K562 (cell line): ENCODE measurements around the gene WIPF3. TPM values are rescaled to one million over a fixed set of nuclear protein-coding genes. Genes with fewer than 3 reads are reported as not detected.

Source experiments
- ATAC-seq: fragments of 200-7000 bp; cut with Tn5 transposase; 3 replicates; pipeline ENCODE4 v1.9.1; 2020; ENCODE audit warnings: moderate library complexity
- BruUV-seq: library from RNA; stranded (reverse); fragments of 400-500 nt; replicated peaks from 2 replicates; lab custom pipeline; 2021; lab: Mats Ljungman, UMichigan
- CTCF ChIA-PET: fragments of 300-600 bp; formaldehyde crosslinking; extraction: SDS; loops from one replicate; lab custom pipeline; 2021; ENCODE audit warnings: low intra/inter-chr PET ratio; lab: Yijun Ruan, JAX
- POLR2A ChIA-PET: fragments of 300-600, 350-650 bp; sonication (Branson Sonifier 250); formaldehyde crosslinking; extraction: SDS; loops from one replicate; lab custom pipeline; 2021; ENCODE audit warnings: antibody characterized with exemption, inconsistent platforms; lab: Yijun Ruan, JAX
- DNase-seq, 4 experiments: peaks; one replicate each; pipeline versions ENCODE4 v3.0.0 to v3.0.0-alpha.2; 2011 to 2018; ENCODE audit warnings: low spot score in 3 of 4, mixed read lengths in 3 of 4; ENCODE audit errors: extremely low read depth in 1 of 4
- FAIRE-seq: peaks from 2 replicates; lab custom pipeline; 2011; peaks lifted over from hg19 to GRCh38; lab: Jason Lieb, UNC
- H2AFZ ChIP-seq: 2 replicates; pipeline ENCODE4 v1.6.0; 2011; ENCODE audit warnings: low read depth, low read length, control low read depth, inconsistent platforms
- H3K27ac ChIP-seq: fragments of 200-600 bp; 3 replicates; pipeline ENCODE4 v1.8.0; 2011; ENCODE audit warnings: low read depth, mild to moderate bottlenecking, control low read depth, inconsistent platforms, low read length, moderate library complexity, mixed read lengths; ENCODE audit errors: extremely low read depth
- H3K27me3 ChIP-seq, 2 experiments: fragments of 300-600 bp in 1 of 2; 2 replicates in 1 of 2; 3 replicates in 1 of 2; pipeline versions ENCODE4 v1.6.0 to v1.8.0; 2011; ENCODE audit warnings: inconsistent platforms in 2 of 2, low read length in 2 of 2, mild to moderate bottlenecking in 1 of 2, mixed read lengths in 1 of 2, moderate library complexity in 1 of 2; ENCODE audit not compliant: control insufficient read depth in 2 of 2, insufficient read depth in 2 of 2
- H3K36me3 ChIP-seq: fragments of 300-600 bp; 3 replicates; pipeline ENCODE4 v1.8.0; 2011; ENCODE audit warnings: mild to moderate bottlenecking, low read length, inconsistent platforms; ENCODE audit not compliant: control insufficient read depth, insufficient read depth
- H3K4me1 ChIP-seq, 2 experiments: fragments of 200-600 bp in 1 of 2; replicated peaks in 1 of 2; 2 replicates in 1 of 2; 3 replicates in 1 of 2; pipeline versions ENCODE4 v1.5.1 to v1.8.0; 2011; ENCODE audit warnings: inconsistent platforms in 2 of 2, low read length in 2 of 2, mild to moderate bottlenecking in 1 of 2, mixed read lengths in 1 of 2, moderate library complexity in 1 of 2; ENCODE audit not compliant: control insufficient read depth in 2 of 2, insufficient read depth in 2 of 2
- H3K4me2 ChIP-seq: 2 replicates; pipeline ENCODE4 v1.6.1; 2011; ENCODE audit warnings: low read length, control low read depth, inconsistent platforms, mixed read lengths; ENCODE audit not compliant: insufficient read depth
- H3K4me3 ChIP-seq: fragments of 200-600 bp; sonication (generic), shearing (Covaris generic); 2 replicates; pipeline ENCODE4 v1.5.1; 2016; ENCODE audit warnings: control low read depth, inconsistent platforms
- H3K79me2 ChIP-seq: fragments of 200-600 bp; 3 replicates; pipeline ENCODE4 v1.8.0; 2011; ENCODE audit warnings: low read length, inconsistent platforms; ENCODE audit not compliant: control insufficient read depth, insufficient read depth
- H3K9ac ChIP-seq, 2 experiments: 2 replicates each; pipeline versions ENCODE4 v1.6.0 to v1.6.1; 2011; ENCODE audit warnings: low read depth in 2 of 2, low read length in 2 of 2, control low read depth in 1 of 2, inconsistent platforms in 1 of 2, mild to moderate bottlenecking in 1 of 2, mixed read lengths in 1 of 2; ENCODE audit not compliant: insufficient read depth in 1 of 2
- H3K9me1 ChIP-seq: one replicate; pipeline ENCODE4 v1.6.0; 2011; ENCODE audit warnings: inconsistent platforms, mild to moderate bottlenecking, low read length, moderate library complexity; ENCODE audit not compliant: control insufficient read depth, insufficient read depth
- H3K9me3 ChIP-seq: replicated peaks from 2 replicates; pipeline ENCODE4 v1.5.1; 2011; ENCODE audit warnings: low read depth, low read length, inconsistent platforms; ENCODE audit not compliant: control insufficient read depth, insufficient read depth
- H4K20me1 ChIP-seq: replicated peaks from 2 replicates; pipeline ENCODE4 v1.6.1; 2011; ENCODE audit warnings: low read length, inconsistent platforms, mixed read lengths; ENCODE audit not compliant: control insufficient read depth, insufficient read depth
- CBX3 ChIP-seq, 2 experiments: IDR thresholded peaks; 1 replicate in 1 of 2; 2 replicates in 1 of 2; pipeline ENCODE4 v1.6.1; 2012; ENCODE audit warnings: inconsistent platforms in 2 of 2, low read length in 2 of 2, borderline replicate concordance in 1 of 2, control low read depth in 1 of 2
- FOXA3 ChIP-seq, 2 experiments: fragments of 450-650 bp in 1 of 2; sonication (generic) in 1 of 2; formaldehyde crosslinking; IDR thresholded peaks in 1 of 2; conservative IDR thresholded peaks in 1 of 2; 2 replicates each; pipeline versions ENCODE4 v1.4.0 to v1.8.0; 2020 to 2022; ENCODE audit warnings: mild to moderate bottlenecking in 2 of 2, missing genetic modification reagents in 1 of 2
- KAT2B ChIP-seq: IDR thresholded peaks from one replicate; pipeline ENCODE4 v1.6.1; 2012; ENCODE audit warnings: low read depth, mild to moderate bottlenecking, control low read depth, inconsistent platforms, low read length, moderate library complexity
- KDM1A ChIP-seq, 2 experiments: fragments of 450-650 bp; IDR thresholded peaks; 2 replicates each; pipeline ENCODE4 v1.6.1; 2016; ENCODE audit warnings: mild to moderate bottlenecking in 2 of 2
- KLF13 ChIP-seq: fragments of 450-650 bp; IDR thresholded peaks from 2 replicates; pipeline ENCODE4 v1.6.1; 2016; ENCODE audit warnings: missing genetic modification characterization, low read depth, mild to moderate bottlenecking, missing compliant biosample characterization, moderate library complexity, borderline replicate concordance
- NR1H2 ChIP-seq: sonication (generic); formaldehyde crosslinking; IDR thresholded peaks from 2 replicates; pipeline ENCODE4 v1.4.0; 2020; ENCODE audit warnings: mild to moderate bottlenecking, missing genetic modification reagents
- POLR2AphosphoS2 ChIP-seq: IDR thresholded peaks from 2 replicates; pipeline ENCODE4 v1.6.1; 2012; ENCODE audit warnings: low read length, improper control_type of control experiment
- TAL1 ChIP-seq: fragments of 450-650 bp; IDR thresholded peaks from 2 replicates; pipeline ENCODE4 v1.6.1; 2016; ENCODE audit warnings: mild to moderate bottlenecking
- TEAD4 ChIP-seq, 2 experiments: sonication (generic) in 1 of 2; formaldehyde crosslinking in 1 of 2; IDR thresholded peaks; 2 replicates each; pipeline versions ENCODE4 v1.6.1 to v1.8.0; 2012 to 2022; ENCODE audit warnings: borderline replicate concordance in 1 of 2, inconsistent platforms in 1 of 2, low read length in 1 of 2, mild to moderate bottlenecking in 1 of 2, missing genetic modification reagents in 1 of 2
- TGIF2 ChIP-seq: sonication (generic); formaldehyde crosslinking; IDR thresholded peaks from 2 replicates; pipeline ENCODE4 v1.8.1; 2022; ENCODE audit warnings: mild to moderate bottlenecking, missing genetic modification reagents, moderate library complexity
- ZNF76 ChIP-seq: fragments of 250-450 bp; sonication (Bioruptor Pico); IDR thresholded peaks from 2 replicates; pipeline ENCODE4 v1.4.0; 2020; ENCODE audit warnings: mild to moderate bottlenecking, moderate library complexity, borderline replicate concordance
- WGBS: fragments of 100-300 bp; shearing (Covaris generic); methylation state at CpG from one replicate; pipeline ENCODE4 v1.1.6; 2016; ENCODE audit warnings: low coverage, mixed read lengths; ENCODE audit not compliant: insufficient coverage; ENCODE audit errors: missing lambda C conversion rate; 5-methylcytosine and 5-hydroxymethylcytosine counted together
- in situ Hi-C: fragments of 300-500 bp; cut with MboI; formaldehyde crosslinking; loops from 4 replicates; pipeline ENCODE4 v1.15.0; 2018; ENCODE audit warnings: inconsistent platforms, mixed read lengths
- intact Hi-C: fragments of 100-400 bp; cut with micrococcal nuclease; formaldehyde crosslinking; loops from 2 replicates; pipeline ENCODE4 v1.14.2; 2022
- polyA plus RNA-seq, 8 experiments: library from polyadenylated mRNA; depleted of rRNA in 4 of 8; stranded (reverse) in 5 of 8; unstranded in 3 of 8; fragments of >200 nt; fragmentation: Nextera tagmentation in 2 of 8; fragmentation: Illumina TruSeq in 1 of 8; extraction: Ambion mirVana in 2 of 8; extraction: Trizol in 1 of 8; gene quantifications; 2 replicates each; pipeline versions ENCODE4 v1.2.1 to v1.2.3, GENCODE V29; 2011 to 2014; ENCODE audit warnings: inconsistent platforms in 1 of 8, missing spikeins in 1 of 8
- total RNA-seq, 7 experiments: library from RNA; depleted of rRNA in 6 of 7; stranded (reverse); fragments of >200 nt in 6 of 7; fragmentation: Illumina TruSeq in 2 of 7; extraction: Trizol in 2 of 7; gene quantifications; 2 replicates each; pipeline versions ENCODE4 v1.2.1 to v1.2.3, GENCODE V29; 2011 to 2021; ENCODE audit warnings: low replicate concordance in 1 of 7
- TF ChIP-seq, protein P1 (sequence below): fragments of 450-650 bp; conservative IDR thresholded peaks from 2 replicates; pipeline ENCODE4 v1.6.1; 2016; ENCODE audit warnings: missing genetic modification characterization, low read depth, mild to moderate bottlenecking, missing compliant biosample characterization, moderate library complexity
- TF ChIP-seq, protein P2 (sequence below): fragments of 450-650 bp; IDR thresholded peaks from 2 replicates; pipeline ENCODE4 v1.6.1; 2016
- TF ChIP-seq, protein P3 (sequence below): fragments of 250-450 bp; sonication (Bioruptor Pico); IDR thresholded peaks from 2 replicates; pipeline ENCODE4 v1.8.0; 2021; ENCODE audit warnings: mild to moderate bottlenecking, moderate library complexity
- TF ChIP-seq, protein P4 (sequence below), 2 experiments: fragments of 450-650 bp in 1 of 2; sonication (generic) in 1 of 2; formaldehyde crosslinking in 1 of 2; IDR thresholded peaks in 1 of 2; conservative IDR thresholded peaks in 1 of 2; 2 replicates each; pipeline versions ENCODE4 v1.6.1 to v1.8.1; 2016 to 2023; ENCODE audit warnings: mild to moderate bottlenecking in 2 of 2, moderate library complexity in 2 of 2, inconsistent platforms in 1 of 2, missing genetic modification reagents in 1 of 2

Gene WIPF3
- total and polyA plus RNA-seq, 9 of the 15 experiments (the other 6 are each of a cell fraction or from before 2014, with no cell fraction given) = 0.18 to 3.2 (median 1.7) TPM

DNA sequence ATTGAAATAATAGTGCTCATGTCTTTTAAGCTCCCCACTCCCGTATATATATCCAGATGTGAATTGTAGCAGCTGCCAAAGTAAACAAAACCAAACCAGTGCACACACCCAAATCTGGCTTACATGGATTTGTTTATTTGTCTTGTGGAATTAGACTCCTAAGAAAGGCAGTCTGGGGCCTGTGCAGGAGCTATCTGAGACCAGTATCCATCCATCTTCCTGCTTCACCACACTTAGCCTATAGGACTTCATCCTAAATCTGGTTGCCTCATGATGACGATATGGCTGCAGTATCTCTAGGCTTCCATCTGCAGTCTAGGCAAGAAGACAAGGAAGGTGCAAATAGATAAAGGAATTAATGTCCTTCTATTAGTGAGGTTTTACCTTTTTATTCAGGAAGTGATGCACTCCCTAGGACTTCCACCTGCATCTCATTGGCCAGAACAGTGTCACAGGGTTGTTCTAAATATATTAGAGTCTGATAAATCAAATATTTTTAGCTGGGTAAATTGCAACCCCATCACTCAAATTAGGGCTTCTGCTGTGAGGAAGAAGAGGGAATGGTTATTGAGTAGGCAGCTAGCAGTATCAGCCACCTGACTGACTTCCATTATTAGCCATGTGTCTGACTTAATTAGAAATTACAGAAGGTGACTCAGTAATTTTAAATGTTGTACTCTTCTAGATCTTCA is 6.0 kb downstream of the WIPF3 start:
- in situ Hi-C loops = no loop called here
- no peak overlapping the region for H2AFZ ChIP-seq
- H4K20me1 ChIP-seq = peaks cover 4% of the 10 kb centered on the region; the same call in 1 of the 2 replicates
- ChIA-PET POLR2A (interaction anchor here (0.6 to 1.3 kb wide), 4 partner anchors 10 to 66 kb away, joined by 3 to 4 read pairs (median 3); no protein-coding TSS in a partner anchor), CTCF (no interaction called here)
- H3K79me2 ChIP-seq = no peaks in the 10 kb centered on the region
- DNase-seq (no peak), ATAC-seq (peak; percentile 58; the same call in 2 of the 3 replicates), FAIRE-seq (no peak)
- H3K9ac ChIP-seq = no peak overlapping the region
- no TSS peak for BruUV-seq
- H3K4me2 ChIP-seq = no peak overlapping the region
- H3K9me3 ChIP-seq = no peaks in the 10 kb centered on the region
- 17% methylated on average over 2 of the region's 2 CpGs for WGBS
- H3K36me3 ChIP-seq = no peaks in the 10 kb centered on the region
- H3K27me3 ChIP-seq = peaks cover 0 to 9% of the 10 kb centered on the region in 2 experiments; a peak in 1 of 5 replicates
- intact Hi-C loops = no loop called here
- H3K4me3 ChIP-seq = no peak overlapping the region
- peaks cover 0 to 3% of the 10 kb centered on the region in 2 experiments; a peak in 4 of 5 replicates for H3K4me1 ChIP-seq
- no peak overlapping the region for H3K27ac ChIP-seq
- no peaks in the 10 kb centered on the region for H3K9me1 ChIP-seq
- TF ChIP-seq TGIF2 (CRISPR knock-in tag) (no peak), FOXA3 (CRISPR knock-in tag; conservative IDR thresholded peaks at IDR 0.05 in 1 of 2, IDR thresholded peaks at IDR 0.05 in 1 of 2) (peak in 1 of 2 experiments; percentile 38; a peak in 1 of 4 replicates), TEAD4 (IDR thresholded peaks at IDR 0.05; ENCODE audit: low read length) (peak; percentile 57; the same call in 1 of the 2 replicates), TEAD4 (CRISPR knock-in tag; IDR thresholded peaks at IDR 0.05; ENCODE audit: borderline replicate concordance) (no peak), ZNF76 (CRISPR knock-in tag) (no peak), CBX3 (IDR thresholded peaks at IDR 0.05; ENCODE audit: borderline replicate concordance in 1 of 2, low read length in 2 of 2) (no peak), KDM1A (IDR thresholded peaks at IDR 0.05) (peak; percentile 77 to 80), TAL1 (peak; percentile 48), KAT2B (no peak), POLR2AphosphoS2 (no peak), NR1H2 (CRISPR knock-in tag) (no peak), KLF13 (tag) (no peak)
- TF ChIP-seq, protein P1, sequence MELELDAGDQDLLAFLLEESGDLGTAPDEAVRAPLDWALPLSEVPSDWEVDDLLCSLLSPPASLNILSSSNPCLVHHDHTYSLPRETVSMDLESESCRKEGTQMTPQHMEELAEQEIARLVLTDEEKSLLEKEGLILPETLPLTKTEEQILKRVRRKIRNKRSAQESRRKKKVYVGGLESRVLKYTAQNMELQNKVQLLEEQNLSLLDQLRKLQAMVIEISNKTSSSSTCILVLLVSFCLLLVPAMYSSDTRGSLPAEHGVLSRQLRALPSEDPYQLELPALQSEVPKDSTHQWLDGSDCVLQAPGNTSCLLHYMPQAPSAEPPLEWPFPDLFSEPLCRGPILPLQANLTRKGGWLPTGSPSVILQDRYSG (tag) = no peak
- TF ChIP-seq, protein P2, sequence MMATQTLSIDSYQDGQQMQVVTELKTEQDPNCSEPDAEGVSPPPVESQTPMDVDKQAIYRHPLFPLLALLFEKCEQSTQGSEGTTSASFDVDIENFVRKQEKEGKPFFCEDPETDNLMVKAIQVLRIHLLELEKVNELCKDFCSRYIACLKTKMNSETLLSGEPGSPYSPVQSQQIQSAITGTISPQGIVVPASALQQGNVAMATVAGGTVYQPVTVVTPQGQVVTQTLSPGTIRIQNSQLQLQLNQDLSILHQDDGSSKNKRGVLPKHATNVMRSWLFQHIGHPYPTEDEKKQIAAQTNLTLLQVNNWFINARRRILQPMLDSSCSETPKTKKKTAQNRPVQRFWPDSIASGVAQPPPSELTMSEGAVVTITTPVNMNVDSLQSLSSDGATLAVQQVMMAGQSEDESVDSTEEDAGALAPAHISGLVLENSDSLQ = 0 out of 2 replicates have a peak, but pooled peaks have one; percentile 10
- TF ChIP-seq, protein P3, sequence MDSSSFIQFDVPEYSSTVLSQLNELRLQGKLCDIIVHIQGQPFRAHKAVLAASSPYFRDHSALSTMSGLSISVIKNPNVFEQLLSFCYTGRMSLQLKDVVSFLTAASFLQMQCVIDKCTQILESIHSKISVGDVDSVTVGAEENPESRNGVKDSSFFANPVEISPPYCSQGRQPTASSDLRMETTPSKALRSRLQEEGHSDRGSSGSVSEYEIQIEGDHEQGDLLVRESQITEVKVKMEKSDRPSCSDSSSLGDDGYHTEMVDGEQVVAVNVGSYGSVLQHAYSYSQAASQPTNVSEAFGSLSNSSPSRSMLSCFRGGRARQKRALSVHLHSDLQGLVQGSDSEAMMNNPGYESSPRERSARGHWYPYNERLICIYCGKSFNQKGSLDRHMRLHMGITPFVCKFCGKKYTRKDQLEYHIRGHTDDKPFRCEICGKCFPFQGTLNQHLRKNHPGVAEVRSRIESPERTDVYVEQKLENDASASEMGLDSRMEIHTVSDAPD (CRISPR knock-in tag) = no peak
- TF ChIP-seq, protein P4, sequence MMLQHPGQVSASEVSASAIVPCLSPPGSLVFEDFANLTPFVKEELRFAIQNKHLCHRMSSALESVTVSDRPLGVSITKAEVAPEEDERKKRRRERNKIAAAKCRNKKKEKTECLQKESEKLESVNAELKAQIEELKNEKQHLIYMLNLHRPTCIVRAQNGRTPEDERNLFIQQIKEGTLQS (IDR thresholded peaks at IDR 0.05) = 0 out of 2 replicates have a peak, but pooled peaks have one; percentile 11
- TF ChIP-seq, protein P4 (CRISPR knock-in tag; conservative IDR thresholded peaks at IDR 0.05) = no peak
